ENCODE data around the gene HS3ST6.
"Not testable (repeated sequence)": the region's sequence is repeated elsewhere in the genome, so short reads cannot be mapped to it uniquely, and the experiment has no call there.

HS3ST6 gene

GRCh38 chr16:1876066-1876465 is 42.1 kb downstream of the HS3ST6 start:
- not testable (repeated sequence) for DNase-seq

DNA sequence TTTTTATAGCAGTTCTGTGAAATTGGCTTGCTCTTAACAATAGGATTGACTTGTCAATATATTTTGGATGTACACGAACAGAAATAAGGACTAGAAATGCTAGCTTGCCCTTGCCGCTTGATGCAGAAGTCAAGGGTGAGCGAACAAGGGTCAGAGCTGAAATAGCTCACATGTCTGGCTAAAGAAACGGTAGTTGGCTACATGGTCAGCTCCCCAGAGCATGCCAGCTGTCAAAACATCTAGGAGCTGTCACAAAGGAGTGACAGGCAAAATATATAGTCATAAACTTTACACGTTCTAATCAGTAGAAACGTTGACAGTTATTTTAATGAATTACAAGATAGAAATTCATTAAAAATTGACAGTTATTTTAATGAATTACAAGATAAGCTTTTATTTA is 43.4 kb downstream of the HS3ST6 start:
- DNase-seq = no peak

- peak; percentile 73 for DNase-seq
Measured at GRCh38 chr16:1871974-1872635, 46.1 kb downstream of the HS3ST6 start, which contains the start of gene MEIOB. Gene MEIOB (minus strand): TSS chr16:1872164. CDS start chr16:1868175, 3,989 bp downstream.

GRCh38 chr16:1870365-1871082 is 47.7 kb downstream of the HS3ST6 start:
- no peak for DNase-seq

DNA sequence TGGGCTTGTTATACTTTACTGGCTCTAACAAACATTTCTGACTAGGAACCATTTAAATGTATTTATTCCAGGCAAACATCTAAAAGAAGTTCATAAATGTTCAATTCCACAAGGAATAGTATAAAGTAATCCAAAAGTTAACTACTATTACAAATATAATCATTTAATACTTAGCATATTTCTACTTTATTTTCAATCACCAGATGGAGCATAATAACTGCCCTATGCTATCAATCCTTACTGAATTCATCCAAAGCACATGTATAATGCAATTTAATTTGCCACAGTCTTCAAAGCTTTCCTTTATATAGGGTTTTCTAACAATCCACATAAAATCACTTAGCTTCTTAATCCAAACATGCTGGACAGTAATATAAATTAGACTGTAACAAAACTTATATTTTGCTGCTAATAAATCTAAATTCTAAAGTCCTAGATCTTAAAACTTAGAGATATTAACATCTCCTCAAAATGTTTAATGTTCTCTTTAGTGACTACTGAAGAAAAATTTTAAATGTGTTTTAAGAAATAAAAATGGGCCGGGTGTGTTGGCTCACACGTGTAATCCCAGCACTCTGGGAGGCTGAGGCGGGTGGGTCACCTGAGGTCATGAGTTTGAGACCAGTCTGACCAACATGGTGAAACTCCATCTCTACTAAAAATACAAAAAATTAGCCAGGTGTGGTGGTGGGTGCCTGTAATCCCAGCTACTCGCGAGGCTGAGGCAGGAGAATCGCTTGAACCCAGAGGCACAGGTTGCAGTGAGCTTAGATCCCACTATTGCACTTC is 52.1 kb downstream of the HS3ST6 start:
- no peak for DNase-seq

GRCh38 chr16:1863681-1864460 is 54.3 kb downstream of the HS3ST6 start:
- DNase-seq = no peak

DNA sequence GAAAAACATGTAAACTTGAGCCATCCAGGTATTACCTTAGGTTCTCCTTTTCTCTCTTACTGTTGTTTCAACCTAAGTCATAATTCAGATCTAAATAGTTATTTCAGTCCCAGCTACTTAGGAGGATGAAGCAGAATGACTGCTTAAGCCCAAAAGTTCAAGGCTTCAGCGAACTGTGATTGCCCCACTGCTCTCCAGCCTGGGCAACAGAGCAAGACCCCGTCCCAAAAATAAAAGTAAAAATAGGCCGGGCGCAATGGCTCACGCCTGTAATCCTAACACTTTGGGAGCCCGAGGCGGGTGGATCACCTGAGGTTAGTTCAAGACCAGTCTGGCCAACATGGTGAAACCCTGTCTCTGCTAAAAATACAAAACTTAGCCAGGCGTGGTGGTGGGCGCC is 55.8 kb downstream of the HS3ST6 start:
- no peak for DNase-seq

- no peak for DNase-seq
Measured at GRCh38 chr16:1861730-1862129, 56.5 kb downstream of the HS3ST6 start.

Measured in islet precursor cell (in vitro differentiated cells).